GM12874 (cell line): Measurements from ENCODE around the gene G3BP1.

ENCODE experiments used
- TF ChIP-seq, protein P1 (sequence below): IDR thresholded peaks from 2 replicates; pipeline ENCODE4 v1.5.1; 2011; ENCODE audit warnings: low read depth, mild to moderate bottlenecking, control low read depth, low read length, moderate library complexity; ENCODE audit not compliant: insufficient read depth

G3BP1 gene

DNA sequence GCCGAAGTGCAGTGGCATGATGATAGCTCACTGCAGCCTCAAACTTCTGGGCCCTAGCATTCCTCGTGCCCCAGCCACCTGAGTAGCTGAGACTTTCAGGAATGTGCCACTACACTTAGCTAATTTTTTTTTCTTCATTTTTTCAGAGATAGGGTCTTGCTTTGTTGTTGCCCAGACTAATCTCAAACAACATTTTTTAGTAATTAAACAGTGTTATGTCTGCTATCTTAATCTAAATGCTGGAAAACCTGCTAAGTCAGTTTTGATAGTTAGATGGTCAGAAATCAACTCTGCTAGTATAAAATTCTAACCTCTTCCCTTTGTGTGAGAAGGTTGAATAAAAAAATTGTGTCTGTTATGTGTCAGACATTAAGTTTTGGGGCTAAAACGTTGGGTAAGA is 12.4 kb downstream of the G3BP1 start:
- TF ChIP-seq, protein P1, sequence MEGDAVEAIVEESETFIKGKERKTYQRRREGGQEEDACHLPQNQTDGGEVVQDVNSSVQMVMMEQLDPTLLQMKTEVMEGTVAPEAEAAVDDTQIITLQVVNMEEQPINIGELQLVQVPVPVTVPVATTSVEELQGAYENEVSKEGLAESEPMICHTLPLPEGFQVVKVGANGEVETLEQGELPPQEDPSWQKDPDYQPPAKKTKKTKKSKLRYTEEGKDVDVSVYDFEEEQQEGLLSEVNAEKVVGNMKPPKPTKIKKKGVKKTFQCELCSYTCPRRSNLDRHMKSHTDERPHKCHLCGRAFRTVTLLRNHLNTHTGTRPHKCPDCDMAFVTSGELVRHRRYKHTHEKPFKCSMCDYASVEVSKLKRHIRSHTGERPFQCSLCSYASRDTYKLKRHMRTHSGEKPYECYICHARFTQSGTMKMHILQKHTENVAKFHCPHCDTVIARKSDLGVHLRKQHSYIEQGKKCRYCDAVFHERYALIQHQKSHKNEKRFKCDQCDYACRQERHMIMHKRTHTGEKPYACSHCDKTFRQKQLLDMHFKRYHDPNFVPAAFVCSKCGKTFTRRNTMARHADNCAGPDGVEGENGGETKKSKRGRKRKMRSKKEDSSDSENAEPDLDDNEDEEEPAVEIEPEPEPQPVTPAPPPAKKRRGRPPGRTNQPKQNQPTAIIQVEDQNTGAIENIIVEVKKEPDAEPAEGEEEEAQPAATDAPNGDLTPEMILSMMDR: no peak

DNA sequence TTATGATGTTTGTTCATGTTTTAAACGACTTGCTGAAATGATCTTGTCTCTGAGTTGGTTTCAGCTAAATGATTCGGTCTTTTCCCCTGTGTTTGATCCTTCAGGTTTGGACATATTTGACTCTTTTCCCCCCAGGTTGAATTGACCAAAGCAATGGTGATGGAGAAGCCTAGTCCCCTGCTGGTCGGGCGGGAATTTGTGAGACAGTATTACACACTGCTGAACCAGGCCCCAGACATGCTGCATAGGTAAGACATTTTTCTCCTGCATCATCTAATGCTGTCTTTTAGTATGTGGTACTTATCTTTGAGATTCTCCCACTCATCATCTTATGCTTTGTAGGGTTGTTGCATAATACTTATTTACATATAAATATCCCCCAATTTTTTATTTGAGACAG is 14.7 kb downstream of the G3BP1 start:
- TF ChIP-seq, protein P1: no peak

DNA sequence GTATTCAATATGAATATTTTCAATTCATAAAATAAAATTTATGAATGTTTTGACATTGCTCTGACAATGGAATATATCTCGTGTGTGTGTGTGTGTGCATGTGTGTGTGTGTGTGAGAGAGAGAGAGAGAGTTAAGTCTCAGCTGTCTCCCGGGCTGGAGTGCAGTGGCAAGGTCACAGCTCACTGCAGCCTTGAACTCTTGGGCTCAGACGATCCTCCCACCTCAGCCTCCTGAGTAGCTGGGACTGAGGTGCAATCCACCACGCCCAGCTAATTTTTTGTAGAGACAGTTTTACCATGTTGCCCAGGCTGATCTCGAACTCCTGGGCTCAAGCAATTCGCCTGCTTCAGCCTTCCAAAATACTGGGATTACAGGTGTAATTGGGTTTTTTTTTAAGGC is 16.1 kb downstream of the G3BP1 start:
- TF ChIP-seq, protein P1: no peak

DNA sequence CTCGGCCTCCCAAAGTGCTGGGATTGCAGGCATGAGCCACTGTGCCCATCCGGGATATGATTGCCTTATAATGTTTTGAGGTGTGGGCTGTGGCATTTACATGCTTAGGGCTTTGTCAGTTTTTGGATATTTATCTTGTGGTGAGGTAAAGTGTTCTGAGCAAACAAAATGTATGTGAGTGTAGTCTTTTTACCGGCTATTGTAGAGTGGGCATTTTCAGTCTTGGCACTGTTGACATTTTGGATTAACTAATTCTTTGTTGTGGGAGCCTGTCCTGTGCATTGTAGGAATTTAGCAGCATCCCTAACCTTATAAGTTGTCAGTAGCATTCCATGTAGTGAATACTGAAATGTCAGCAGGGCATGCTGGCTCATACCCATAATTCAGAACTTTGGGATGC is 21.6 kb downstream of the G3BP1 start:
- TF ChIP-seq, protein P1: no peak

DNA sequence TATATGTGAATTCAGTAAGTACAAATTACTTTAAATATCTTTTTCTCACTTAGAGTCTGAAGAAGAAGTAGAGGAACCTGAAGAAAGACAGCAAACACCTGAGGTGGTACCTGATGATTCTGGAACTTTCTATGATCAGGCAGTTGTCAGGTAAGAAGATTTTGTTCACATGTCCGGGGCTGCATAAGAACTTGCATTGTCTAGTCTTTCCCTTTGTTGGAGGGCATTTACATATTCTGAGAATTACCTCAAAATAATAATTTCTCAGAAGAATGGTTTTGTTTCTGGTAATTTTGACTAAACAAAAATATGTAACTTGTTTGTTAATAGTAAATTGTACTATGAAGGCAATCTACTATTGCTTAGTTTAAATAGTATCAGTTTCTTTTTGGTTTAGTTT is 23.7 kb downstream of the G3BP1 start:
- TF ChIP-seq, protein P1: no peak

DNA sequence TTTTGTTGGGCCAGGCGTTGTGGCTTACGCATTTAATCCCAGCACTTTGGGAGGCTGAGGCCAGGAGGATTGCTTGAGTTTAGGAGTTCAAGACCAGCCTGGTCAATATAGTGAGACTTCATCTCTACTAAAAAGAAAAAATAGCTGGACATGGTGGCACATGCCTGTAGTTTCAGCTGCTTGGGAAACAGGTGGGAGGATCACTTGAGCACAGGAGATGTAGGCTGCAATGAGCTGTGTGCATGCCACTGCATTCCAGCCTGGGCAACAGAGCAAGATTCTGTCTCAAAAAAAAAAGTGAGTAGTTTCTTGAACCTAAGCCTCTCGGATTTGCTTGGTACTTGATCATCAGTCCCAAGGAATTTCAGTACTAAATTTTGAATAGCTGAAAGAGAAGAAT is 26.9 kb downstream of the G3BP1 start:
- TF ChIP-seq, protein P1: no peak

DNA sequence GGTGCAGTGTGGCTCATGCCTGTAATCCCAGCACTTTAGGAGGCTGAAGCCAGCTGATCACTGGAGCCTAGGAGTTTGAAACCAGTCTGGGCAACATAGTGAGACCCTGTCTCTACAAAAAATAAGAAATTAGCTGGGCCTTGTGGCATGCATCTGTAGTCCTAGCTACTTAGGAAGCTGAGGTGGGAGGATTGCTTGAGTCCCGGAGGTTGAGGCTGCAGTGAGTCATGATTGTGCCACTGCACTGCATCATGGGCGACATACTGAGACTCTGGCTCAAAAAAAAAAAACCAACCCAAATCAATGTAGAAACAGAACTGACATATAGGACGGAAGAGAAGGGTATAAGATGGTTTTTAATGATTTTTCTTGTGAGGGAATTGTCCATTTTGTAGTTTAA is 27.7 kb downstream of the G3BP1 start:
- TF ChIP-seq, protein P1: no peak

DNA sequence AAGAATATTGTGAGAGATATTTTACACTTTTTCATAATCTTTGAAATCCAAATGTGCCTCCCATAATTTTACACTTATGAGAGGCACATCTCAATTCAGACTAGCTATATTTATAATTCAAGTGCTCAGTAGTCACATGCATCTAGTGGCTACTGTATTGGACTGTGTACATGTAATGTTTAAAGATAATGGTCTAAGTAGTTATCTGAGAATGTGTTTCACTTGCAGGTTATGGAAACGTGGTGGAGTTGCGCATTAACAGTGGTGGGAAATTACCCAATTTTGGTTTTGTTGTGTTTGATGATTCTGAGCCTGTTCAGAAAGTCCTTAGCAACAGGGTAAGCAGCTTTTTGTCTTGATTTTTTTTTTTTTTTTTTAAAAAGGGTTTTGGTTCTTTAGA is 28.8 kb downstream of the G3BP1 start:
- TF ChIP-seq, protein P1: no peak
